GM18909 (cell line): Measurements from ENCODE around the gene DDTL.
"Not testable (repeated sequence)": the region's sequence is repeated elsewhere in the genome, so short reads cannot be mapped to it uniquely, and the experiment has no call there.

ENCODE experiments used
- ATAC-seq: cut with Tn5 transposase; IDR thresholded peaks from one replicate; pipeline ENCODE4 v1.9.1; 2021; ENCODE audit warnings: mild to moderate bottlenecking; ENCODE audit not compliant: unreplicated experiment, poor library complexity

DDTL gene

GRCh38 chr22:23969071-23969470, 2.4 kb downstream of the DDTL start:
- ATAC-seq: no peak

GRCh38 chr22:23970201-23970641, 3.5 kb downstream of the DDTL start:
- ATAC-seq: no peak

GRCh38 chr22:23970816-23971486, 4.3 kb downstream of the DDTL start:
- no peak for ATAC-seq

GRCh38 chr22:23971927-23972326, 5.2 kb downstream of the DDTL start:
- ATAC-seq: not testable (repeated sequence)

GRCh38 chr22:23974345-23974744, 7.7 kb downstream of the DDTL start, which contains the start of gene DDT:
DDT (minus strand) TSS chr22:23974441; CDS start chr22:23974414, 27 bp downstream.
- peak; percentile 89 for ATAC-seq

DNA sequence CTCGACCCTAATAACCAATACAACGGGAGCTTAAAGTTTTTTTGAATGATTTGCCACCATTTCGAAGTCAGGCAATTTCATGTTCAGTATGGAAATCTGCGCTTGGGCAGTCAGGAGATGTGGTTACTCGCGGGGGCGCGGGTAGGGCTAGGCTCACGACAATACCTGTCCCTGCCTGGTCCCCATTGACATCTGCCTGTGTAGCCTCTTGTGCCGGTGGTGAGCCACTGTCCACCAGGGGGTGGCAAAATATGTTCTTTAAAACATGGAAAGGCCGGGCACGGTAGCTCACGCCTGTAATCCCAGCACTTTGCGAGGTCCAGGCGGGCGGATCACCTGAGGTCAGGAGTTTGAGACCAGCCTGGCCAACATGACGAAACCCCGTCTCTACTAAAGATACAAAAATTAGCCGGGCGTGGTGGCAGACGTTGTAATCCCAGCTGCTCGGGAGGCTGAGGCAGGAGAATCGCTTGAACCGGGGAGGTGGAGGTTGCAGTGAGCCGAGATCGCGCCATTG, 8.2 kb downstream of the DDTL start:
- ATAC-seq: not testable (repeated sequence)

DNA sequence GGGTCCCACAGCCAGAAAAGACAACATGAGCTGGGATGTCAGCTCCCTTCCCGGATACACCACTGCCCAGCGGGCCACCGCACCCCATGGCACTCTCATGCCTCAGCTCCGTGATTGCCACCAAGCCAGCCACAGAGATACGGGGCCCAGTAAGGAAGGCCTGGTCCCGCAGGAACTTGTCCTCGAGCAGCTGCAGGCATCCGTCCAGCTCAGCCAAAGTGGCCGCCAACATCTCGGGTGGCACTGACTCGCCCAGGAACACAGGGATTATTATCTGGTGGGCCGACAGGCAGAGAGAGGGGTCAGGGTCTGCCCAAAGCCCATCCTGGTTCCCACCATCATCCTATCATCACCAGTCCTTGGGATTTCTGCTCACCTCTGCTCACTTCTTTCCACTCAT, 10.6 kb downstream of the DDTL start:
- not testable (repeated sequence) for ATAC-seq

DNA sequence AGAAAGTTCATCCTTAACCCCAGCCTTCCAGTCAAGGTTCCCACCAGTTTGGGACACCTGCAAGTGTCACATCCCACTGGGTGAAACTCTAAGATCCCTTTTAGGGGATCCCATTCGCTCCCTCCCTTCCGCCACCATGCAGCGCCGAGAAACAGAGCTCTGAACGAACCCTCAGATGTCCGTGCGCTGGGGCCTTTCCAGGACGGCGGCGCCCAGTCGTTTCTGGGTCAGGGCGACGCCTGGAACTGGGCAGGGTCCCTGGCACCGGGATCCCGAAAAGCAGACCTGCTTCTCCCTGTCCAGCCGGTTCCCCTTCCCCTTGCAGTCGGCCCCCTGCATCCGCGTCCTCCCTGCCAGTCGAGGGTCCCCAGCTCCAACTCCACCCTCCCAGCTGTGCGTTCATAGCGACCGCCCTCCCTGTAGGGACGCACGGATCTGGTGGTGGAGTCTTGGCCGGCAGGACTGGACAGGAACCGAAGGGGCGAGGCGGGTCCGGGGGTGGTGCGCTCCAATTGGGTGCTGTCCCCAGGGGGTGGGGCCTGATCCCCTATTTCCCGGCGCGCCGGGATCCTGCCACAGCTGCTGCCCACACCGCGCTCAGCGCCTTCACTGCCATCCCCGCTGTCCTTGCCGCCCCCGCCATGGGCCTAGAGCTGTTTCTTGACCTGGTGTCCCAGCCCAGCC, 13.0 kb downstream of the DDTL start, which contains the start of gene GSTT2:
GSTT2 (plus strand) TSS at position 578 of the 684 bp plus-strand sequence.
- ATAC-seq: not testable (repeated sequence)

GRCh38 chr22:23980567-23980966, 13.9 kb downstream of the DDTL start:
- ATAC-seq: not testable (repeated sequence)

GRCh38 chr22:23984430-23984829, 17.7 kb downstream of the DDTL start:
- peak; percentile 50 for ATAC-seq

- ATAC-seq: not testable (repeated sequence)
Measured at GRCh38 chr22:23986089-23986488, 19.4 kb downstream of the DDTL start.

GRCh38 chr22:23986538-23987178, 20.0 kb downstream of the DDTL start:
- ATAC-seq: not testable (repeated sequence)

DNA sequence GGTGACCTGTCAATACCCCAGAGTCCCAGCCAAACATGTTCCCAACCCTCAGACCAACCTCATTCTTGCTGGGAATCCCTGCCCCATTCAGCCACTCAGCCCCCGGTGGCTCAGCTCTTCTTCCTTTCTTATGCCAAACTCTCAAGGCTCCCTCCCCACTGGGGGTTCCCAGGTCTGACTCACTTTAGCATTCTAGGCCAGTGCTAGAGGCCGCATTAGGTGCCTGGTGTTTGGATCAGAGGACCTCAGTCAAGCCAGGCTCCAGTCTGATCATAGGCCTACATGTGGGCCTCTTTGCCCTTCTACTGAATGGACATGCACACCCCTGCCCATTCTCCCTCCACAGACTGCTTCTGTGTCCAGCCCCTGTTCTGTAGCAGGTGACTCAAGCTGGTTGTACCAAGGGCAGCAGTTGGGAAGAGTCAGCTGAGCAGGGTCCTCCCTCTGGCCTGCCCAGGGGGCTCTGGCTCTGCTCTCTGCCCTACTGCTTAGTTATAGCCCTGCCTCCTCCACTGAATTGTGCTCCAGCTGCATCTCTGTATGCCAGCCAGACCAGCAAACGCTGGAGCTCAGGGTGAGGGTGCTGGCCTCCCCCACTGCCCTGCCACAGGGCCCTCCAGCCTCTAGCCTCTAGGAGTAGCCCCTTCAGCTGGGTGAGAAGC, 23.0 kb downstream of the DDTL start:
- not testable (repeated sequence) for ATAC-seq

DNA sequence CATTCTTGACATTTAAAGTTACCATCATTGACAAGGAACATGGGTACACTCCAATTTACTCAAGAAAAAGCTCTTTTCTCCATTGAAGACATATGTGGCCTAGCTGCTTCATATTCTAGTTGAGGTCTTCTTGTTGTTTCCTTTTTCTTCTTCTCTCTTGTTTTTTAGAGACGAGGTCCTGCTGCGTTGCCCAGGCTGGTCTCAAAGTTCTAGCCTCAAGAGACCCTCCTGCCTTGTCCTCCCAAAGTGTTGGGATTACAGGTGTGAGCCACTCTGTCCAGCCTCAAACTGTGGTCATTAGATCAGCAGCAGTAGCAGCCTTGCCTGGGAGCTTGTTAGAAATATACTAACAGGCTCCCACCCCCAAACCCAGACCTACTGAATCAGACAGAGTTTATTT, 26.4 kb downstream of the DDTL start:
- ATAC-seq: not testable (repeated sequence)

DNA sequence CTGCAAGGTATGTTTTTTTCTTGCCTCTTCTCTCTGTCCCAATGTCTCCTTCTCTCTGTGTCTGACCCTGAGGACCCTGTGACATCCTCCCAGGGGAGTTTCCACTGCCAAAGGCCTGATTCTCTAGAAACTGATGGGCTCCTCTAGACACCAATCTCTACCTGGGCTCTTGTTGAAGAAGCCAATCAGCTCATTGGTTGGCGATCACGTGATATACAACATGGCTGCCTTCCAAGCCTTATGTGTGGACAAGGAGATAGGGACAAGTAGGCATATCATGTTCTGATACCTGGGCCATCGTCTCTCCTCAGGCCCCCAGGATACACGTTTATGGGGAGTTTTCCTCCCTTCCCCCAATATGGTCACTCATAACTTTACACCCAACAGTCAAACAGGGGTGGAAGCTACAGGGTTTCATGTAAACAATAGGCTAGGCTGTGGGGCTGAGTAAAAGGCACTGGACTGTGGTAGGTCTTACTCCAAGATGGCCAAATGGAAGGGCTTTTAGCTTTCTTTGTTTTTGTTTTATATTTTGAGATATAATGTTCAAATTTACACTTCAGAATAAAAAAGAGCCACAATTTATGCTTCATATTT, 27.0 kb downstream of the DDTL start:
- ATAC-seq: not testable (repeated sequence)

DNA sequence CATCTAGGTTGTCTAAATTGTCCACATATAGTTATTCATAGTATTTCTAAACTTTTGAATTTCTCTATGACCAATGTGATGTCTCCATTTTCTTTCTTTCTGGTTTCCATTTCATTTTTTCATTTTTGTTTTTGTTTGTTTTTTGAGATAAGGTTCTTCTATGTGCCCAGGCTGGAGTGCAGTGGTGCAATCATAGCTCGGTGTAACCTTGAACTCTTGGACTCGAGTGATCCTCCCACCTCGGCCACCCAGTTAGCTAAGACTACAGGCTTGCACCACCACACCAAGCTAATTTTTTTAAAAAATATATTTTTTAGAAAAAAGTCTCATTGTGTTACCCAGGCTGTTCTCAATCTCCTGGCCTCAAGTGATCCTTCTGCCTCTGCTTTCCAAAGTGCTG, 30.4 kb downstream of the DDTL start:
- ATAC-seq: no peak

DNA sequence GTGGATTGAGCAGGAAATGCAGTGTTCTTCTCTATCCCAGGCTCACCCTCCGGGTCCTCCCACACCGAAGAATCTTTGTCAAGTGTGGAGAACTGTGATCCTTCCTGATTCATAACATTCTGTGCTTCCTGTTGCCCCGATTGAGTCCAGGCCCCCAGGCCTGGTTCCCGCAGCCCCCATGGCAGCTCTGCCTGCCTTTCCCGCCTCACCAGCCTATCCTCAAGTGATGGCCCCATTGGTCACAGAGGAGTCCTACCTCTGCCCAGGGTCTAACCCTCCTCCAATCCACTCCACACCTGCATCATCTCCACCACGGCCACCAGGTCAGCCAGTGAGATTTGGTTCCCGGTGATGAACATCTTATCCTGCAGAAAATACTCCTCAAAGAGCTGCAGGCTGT, 33.1 kb downstream of the DDTL start:
- ATAC-seq: not testable (repeated sequence)

GRCh38 chr22:24001314-24001713, 34.6 kb downstream of the DDTL start:
- no peak for ATAC-seq

GRCh38 chr22:24002272-24002671, 35.6 kb downstream of the DDTL start:
- ATAC-seq: no peak

GRCh38 chr22:24002851-24003250, 36.2 kb downstream of the DDTL start:
- ATAC-seq: no peak
